Transverse colon (tissue), 3 donors: ENCODE data around the gene UGT3A2.
"Not testable (repeated sequence)": the region's sequence is repeated elsewhere in the genome, so short reads cannot be mapped to it uniquely, and the experiment has no call there.

ENCODE experiments used
- CTCF ChIP-seq, 5 experiments: fragments of 200-600 bp in 3 of 5; fragments of 450-650 bp in 2 of 5; sonication (generic) in 3 of 5; IDR thresholded peaks; 1 replicate in 2 of 5; 2 replicates in 3 of 5; pipeline ENCODE4 v1.5.1; 2016 to 2017; ENCODE audit warnings: antibody characterized with exemption in 5 of 5, inconsistent platforms in 3 of 5, mild to moderate bottlenecking in 2 of 5, moderate library complexity in 1 of 5
- POLR2A ChIP-seq: fragments of 450-650 bp; IDR thresholded peaks from one replicate; pipeline ENCODE4 v1.6.1; 2016; ENCODE audit warnings: antibody characterized with exemption, mild to moderate bottlenecking, moderate library complexity

- TF ChIP-seq POLR2A; CTCF (IDR thresholded peaks at IDR 0.05): not testable (repeated sequence)
Observed at GRCh38 chr5:36022246-36022645, 44.4 kb downstream of the UGT3A2 start.
